Measurements from ENCODE around the gene RETNLB.

- TF ChIP-seq POLR2AphosphoS5 (IDR thresholded peaks at IDR 0.05; ENCODE audit: low read depth, low read length) (no peak), POLR2A (IDR thresholded peaks at IDR 0.05; ENCODE audit: low read depth, low read length) (no peak)
Measured at GRCh38 chr3:108780235-108780634, 23.0 kb upstream of the RETNLB start.

All from GM12892 (cell line).